ENCODE data around the gene SLC16A10.
"Not testable (repeated sequence)": the region's sequence is repeated elsewhere in the genome, so short reads cannot be mapped to it uniquely, and the experiment has no call there.

The SLC16A10 gene

DNA sequence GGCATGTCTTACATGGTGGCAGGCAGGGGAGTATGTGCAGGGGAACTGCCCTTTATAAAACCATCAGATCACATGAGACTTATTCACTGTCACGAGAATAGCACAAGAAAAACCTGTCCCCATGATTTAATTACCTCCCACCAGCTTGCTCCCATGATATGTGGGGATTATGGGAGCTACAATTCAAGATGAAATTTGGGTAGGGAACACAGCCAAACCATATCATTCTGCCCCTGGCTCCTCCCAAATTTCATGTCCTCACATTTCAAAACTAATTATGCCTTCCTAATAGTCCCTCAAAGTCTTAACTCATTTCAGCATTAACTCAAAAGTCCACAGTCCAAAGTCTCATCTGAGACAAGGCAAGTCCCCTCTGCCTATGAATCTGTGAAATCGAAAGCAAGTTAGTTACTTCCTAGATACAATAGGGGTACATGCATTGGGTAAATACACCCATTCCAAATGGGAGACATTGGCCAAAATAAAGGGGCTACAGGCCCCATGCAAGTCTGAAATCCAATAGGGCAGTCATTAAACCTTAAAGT, 102.4 kb downstream of the SLC16A10 start:
- not testable (repeated sequence) for DNase-seq

GRCh38 chr6:111190637-111191036, 103.3 kb downstream of the SLC16A10 start:
- no peak for DNase-seq

DNA sequence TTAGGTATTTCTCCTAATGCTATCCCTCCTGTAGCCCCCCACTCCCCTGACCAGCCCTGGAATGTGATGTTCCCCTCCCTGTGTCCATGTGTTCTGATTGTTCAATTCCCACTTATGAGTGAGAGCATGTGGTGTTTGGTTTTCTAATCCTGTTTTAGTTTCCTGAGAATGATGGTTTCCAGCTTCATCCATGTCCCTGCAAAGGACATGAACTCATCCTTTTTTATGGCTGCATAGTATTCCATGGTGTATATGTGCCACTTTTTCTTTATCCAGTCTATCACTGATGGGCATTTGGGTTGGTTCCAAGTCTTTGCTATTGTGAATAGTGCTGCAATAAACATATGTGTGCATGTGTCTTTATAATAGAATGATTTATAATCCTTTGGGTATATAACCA, 103.8 kb downstream of the SLC16A10 start:
- DNase-seq, result not testable (repeated sequence)

GRCh38 chr6:111192911-111193555, 105.7 kb downstream of the SLC16A10 start:
- no peak for DNase-seq

- DNase-seq, result no peak
These were observed 108.4 kb downstream of the SLC16A10 start for GRCh38 chr6:111195656-111196055.

DNA sequence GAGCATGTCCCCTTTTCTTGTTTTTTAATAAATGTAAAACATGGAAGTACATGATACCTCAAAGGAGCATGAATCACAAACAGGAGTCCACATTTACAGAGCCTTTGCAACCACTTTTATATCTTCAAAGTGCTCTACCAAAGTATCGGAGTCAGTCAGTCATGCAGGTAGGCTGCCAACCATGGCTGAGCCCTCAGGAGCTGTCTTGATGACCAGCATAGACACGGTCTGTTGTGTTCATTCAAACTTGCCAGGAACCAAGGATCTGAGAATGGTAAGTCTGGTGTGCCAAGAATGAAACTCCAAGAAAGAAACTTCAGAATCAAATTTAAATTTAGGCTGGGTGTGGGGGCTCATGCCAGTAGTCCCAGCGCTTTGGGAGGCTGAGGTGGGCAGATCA, 111.5 kb downstream of the SLC16A10 start:
- DNase-seq, result no peak

DNA sequence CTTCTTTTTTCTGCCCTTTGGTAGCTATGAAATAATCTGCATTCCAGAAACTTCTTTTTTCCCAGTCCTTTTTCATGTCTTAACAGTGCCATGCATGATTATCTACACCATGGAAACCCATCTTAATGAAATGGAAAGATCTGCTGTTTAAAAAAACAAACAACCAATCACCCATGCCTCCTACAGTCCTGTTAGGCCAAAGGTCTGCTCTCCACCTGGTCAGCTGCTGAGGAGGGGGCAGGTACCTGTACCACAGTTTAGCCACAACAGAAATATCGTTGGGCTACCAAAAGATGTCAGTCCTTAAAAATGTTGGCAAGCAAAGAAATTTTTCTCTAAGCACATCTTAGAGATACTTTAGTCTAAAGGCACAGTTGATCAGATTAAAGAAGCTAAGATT, 112.6 kb downstream of the SLC16A10 start:
- DNase-seq, result no peak

GRCh38 chr6:111200350-111201243, 113.3 kb downstream of the SLC16A10 start:
- no peak for DNase-seq

DNA sequence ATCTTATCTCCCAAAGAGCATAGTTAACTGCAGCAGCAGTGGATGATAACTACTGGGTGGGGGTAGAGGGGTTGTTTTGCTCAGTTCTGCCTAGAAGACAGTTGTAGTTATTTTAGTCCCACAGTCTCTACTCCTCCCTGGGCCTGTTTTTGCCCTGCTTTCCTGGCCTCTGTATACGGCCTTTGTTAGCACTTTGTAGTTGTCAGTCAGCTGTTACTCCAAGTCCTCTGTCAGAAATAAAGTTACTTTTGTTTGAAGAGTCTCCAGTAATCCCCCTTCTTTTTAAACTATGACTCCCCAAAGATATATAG, 113.9 kb downstream of the SLC16A10 start:
- no peak for DNase-seq

GRCh38 chr6:111201764-111202163, 114.5 kb downstream of the SLC16A10 start:
- DNase-seq, result no peak

DNA sequence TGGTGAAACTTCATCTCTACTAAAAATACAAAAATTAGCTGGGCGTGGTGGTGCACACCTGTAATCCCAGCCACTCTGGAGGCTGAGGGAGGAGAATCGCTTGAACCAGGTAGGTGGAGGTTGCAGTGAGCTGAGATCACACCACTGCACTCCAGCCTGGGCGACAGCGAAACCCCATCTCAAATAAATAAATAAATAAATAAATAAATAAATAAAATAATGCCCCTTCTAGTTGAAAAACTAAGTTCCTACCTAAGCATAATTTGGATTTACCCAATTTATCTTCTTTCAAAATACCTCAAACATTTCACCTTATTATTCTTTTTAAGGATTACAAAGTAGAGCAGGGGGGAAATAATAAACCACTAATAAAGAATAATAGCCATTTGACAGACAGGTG, 116.2 kb downstream of the SLC16A10 start:
- DNase-seq, result not testable (repeated sequence)

GRCh38 chr6:111204305-111204704, 117.0 kb downstream of the SLC16A10 start:
- DNase-seq, result no peak

DNA sequence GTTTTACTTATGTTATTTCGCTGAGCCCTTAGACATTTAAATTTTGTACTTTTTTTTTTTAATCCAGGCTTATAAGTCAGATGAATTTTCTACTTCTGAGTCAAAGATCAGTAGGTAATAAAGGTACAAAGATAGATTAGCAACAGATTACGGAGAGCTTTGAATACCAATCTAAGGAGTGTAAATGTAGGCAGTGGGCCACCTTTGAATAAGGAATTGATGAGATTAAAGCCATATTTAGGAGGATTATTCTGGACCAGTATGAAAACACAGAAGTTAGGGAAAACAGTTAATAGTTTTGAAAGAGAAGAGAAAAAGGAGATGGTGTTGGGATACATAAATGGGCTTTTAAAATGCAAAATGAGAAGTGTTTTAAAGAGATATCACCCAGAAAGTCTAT, 117.6 kb downstream of the SLC16A10 start:
- DNase-seq, result no peak

- no peak for DNase-seq
These were observed 118.2 kb downstream of the SLC16A10 start for GRCh38 chr6:111205502-111205901.

GRCh38 chr6:111207141-111207858, 120.0 kb downstream of the SLC16A10 start:
- no peak for DNase-seq

GRCh38 chr6:111208933-111209332, 121.6 kb downstream of the SLC16A10 start:
- no peak for DNase-seq

DNA sequence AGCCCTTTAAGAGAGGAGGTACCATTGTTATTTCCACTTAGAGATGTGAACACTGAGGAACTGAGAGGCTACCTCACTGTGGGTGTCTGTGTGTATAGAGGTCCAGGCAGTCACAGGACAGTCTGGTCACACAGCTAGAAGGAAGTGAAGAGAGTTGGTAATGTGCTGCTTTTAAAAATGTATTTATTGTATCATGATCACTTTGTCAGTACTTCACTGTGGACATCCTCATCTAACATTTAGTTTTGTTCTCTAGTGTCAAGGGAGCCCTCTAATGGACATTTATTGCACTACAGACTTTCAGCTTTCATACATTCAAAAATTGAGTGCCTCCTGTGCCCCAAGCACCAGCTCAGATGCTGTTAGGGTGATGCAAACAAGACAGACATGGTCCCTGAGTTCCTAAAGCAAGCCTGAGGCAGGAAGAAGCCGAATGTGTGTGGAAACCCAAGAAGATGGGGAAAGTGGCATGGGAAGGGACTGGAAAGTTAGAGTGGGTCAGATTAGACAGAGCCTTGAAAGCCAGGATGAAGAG, 123.0 kb downstream of the SLC16A10 start:
- no peak for DNase-seq

GRCh38 chr6:111211411-111212030, 124.2 kb downstream of the SLC16A10 start:
- DNase-seq, result no peak

DNA sequence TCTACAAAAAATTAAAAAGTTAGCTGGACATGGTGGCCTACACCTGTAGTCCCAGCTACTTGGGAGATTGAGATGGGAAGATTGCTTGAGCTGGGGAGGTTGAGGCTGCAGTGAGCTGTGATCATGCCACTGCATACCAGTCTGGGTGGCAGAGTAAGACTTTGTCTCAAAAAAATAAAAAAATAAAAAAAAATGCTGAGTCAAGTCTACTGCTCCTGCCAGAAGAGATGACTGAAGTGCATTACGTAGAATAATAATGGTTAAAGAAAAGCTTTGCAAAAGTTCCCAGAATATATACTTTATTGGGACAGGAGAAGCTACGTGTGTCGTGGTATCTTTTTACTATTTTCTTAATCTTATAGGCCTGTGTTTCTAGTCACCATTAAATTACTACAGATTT, 125.3 kb downstream of the SLC16A10 start:
- DNase-seq, result no peak

GRCh38 chr6:111215131-111215530, 127.8 kb downstream of the SLC16A10 start:
- no peak for DNase-seq

DNA sequence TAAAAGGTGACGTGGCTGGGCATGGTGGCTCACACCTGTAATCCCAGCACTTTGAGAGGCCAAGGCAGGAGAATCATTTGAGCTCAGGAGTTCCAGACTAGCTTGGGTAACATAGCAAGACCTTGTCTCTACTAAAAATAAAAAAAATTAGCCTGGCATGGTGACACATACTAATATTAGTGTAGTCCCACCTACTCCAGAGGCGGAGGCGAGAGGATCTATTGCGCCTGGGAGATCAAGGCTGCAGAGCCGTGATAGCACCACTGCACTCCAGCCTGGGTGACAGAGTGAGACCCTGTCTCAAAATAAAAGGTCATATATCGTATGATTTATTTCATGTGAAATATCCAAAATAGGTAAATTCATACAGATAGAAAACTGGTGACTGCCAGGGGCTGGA, 132.5 kb downstream of the SLC16A10 start:
- DNase-seq, result no peak

- no peak for DNase-seq
These were observed 133.2 kb downstream of the SLC16A10 start for GRCh38 chr6:111220383-111221031.

Data from NCI-H510A (cell line).